WTC11 (cell line): Measurements from ENCODE around the gene HGS.

Experiments
- ELF4 ChIP-seq: sonication (generic); formaldehyde crosslinking; IDR thresholded peaks from 2 replicates; pipeline ENCODE4 v1.8.1; 2022; ENCODE audit warnings: low read depth, mild to moderate bottlenecking, moderate library complexity, missing genetic modification reagents
- IRF1 ChIP-seq: sonication (generic); formaldehyde crosslinking; IDR thresholded peaks from 2 replicates; pipeline ENCODE4 v1.8.0; 2023; ENCODE audit warnings: missing genetic modification reagents
- MYBL2 ChIP-seq: sonication (generic); formaldehyde crosslinking; IDR thresholded peaks from 2 replicates; pipeline ENCODE4 v1.8.1; 2023; ENCODE audit warnings: mild to moderate bottlenecking, moderate library complexity, missing genetic modification reagents
- ZNF138 ChIP-seq: sonication (generic); formaldehyde crosslinking; conservative IDR thresholded peaks from 2 replicates; pipeline ENCODE4 v1.8.1; 2022; ENCODE audit warnings: mild to moderate bottlenecking, moderate library complexity, missing genetic modification reagents
- TF ChIP-seq, protein P1 (sequence below): fragments of 200-600 bp; IDR thresholded peaks from 2 replicates; pipeline ENCODE4 v1.8.0; 2022; ENCODE audit warnings: antibody characterized with exemption

- TF ChIP-seq MYBL2 (CRISPR knock-in tag) = no peak
- TF ChIP-seq ZNF138 (CRISPR knock-in tag) = no peak
- no peak for TF ChIP-seq IRF1 (CRISPR knock-in tag)
- TF ChIP-seq, protein P1, sequence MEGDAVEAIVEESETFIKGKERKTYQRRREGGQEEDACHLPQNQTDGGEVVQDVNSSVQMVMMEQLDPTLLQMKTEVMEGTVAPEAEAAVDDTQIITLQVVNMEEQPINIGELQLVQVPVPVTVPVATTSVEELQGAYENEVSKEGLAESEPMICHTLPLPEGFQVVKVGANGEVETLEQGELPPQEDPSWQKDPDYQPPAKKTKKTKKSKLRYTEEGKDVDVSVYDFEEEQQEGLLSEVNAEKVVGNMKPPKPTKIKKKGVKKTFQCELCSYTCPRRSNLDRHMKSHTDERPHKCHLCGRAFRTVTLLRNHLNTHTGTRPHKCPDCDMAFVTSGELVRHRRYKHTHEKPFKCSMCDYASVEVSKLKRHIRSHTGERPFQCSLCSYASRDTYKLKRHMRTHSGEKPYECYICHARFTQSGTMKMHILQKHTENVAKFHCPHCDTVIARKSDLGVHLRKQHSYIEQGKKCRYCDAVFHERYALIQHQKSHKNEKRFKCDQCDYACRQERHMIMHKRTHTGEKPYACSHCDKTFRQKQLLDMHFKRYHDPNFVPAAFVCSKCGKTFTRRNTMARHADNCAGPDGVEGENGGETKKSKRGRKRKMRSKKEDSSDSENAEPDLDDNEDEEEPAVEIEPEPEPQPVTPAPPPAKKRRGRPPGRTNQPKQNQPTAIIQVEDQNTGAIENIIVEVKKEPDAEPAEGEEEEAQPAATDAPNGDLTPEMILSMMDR = no peak
- TF ChIP-seq ELF4 = no peak
Measured at GRCh38 chr17:81727324-81728031, 43.7 kb downstream of the HGS start.
